OCI-LY7 (cell line): ENCODE measurements around the gene TTC9. TPM values are rescaled to one million over a fixed set of nuclear protein-coding genes. Genes with fewer than 3 reads are reported as not detected.
A peak's percentile ranks its signal among the peaks of the same experiment; 100 is the strongest.

ENCODE experiments used
- BruUV-seq: library from RNA; stranded (reverse); fragments of 400-500 nt; replicated peaks from 2 replicates; lab custom pipeline; 2021; lab: Mats Ljungman, UMichigan
- CTCF ChIA-PET: fragments of 300-600 bp; sonication (Branson Sonifier 250); formaldehyde crosslinking; loops from one replicate; lab custom pipeline; 2022; ENCODE audit warnings: antibody characterized with exemption; ENCODE audit not compliant: unreplicated experiment; lab: Charles Lee
- POLR2A ChIA-PET: fragments of 300-600 bp; sonication (Branson Sonifier 250); formaldehyde crosslinking; loops from one replicate; lab custom pipeline; 2022; ENCODE audit warnings: antibody characterized with exemption; lab: Charles Lee
- DNase-seq: peaks from one replicate; pipeline ENCODE4 v3.0.0-alpha.2; 2015; ENCODE audit warnings: low spot score
- H2AFZ ChIP-seq: fragments of 200-600 bp; sonication (generic), shearing (Covaris generic); 2 replicates; pipeline ENCODE4 v1.6.1; 2014; ENCODE audit warnings: mild to moderate bottlenecking, antibody characterized with exemption, low read length, moderate library complexity
- H3K27ac ChIP-seq: fragments of 200-600 bp; sonication (generic); 2 replicates; pipeline ENCODE4 v1.5.1; 2014; ENCODE audit warnings: mixed run types, low read depth, mild to moderate bottlenecking, moderate library complexity, low read length, inconsistent platforms; ENCODE audit not compliant: poor library complexity, severe bottlenecking
- H3K36me3 ChIP-seq: fragments of 200-600 bp; sonication (generic); 2 replicates; pipeline ENCODE4 v1.6.1; 2014; ENCODE audit warnings: mild to moderate bottlenecking, antibody characterized with exemption, low read length, moderate library complexity, mixed read lengths; ENCODE audit not compliant: insufficient read depth
- H3K4me1 ChIP-seq: fragments of 200-600 bp; sonication (generic); 2 replicates; pipeline ENCODE4 v1.5.1; 2014; ENCODE audit warnings: mild to moderate bottlenecking, low read length; ENCODE audit not compliant: insufficient read depth, poor library complexity, severe bottlenecking
- H3K4me2 ChIP-seq: fragments of 200-600 bp; sonication (generic); 2 replicates; pipeline ENCODE4 v1.6.1; 2014; ENCODE audit warnings: mild to moderate bottlenecking, low read length
- H3K4me3 ChIP-seq: fragments of 200-600 bp; sonication (generic); 2 replicates; pipeline ENCODE4 v1.5.1; 2014; ENCODE audit warnings: mild to moderate bottlenecking, low read depth, low read length; ENCODE audit not compliant: poor library complexity, severe bottlenecking
- H3K79me2 ChIP-seq: fragments of 200-600 bp; sonication (generic); 2 replicates; pipeline ENCODE4 v1.6.1; 2016; ENCODE audit warnings: low read depth, mild to moderate bottlenecking, low read length, moderate library complexity, mixed read lengths; ENCODE audit not compliant: insufficient read depth
- H3K9me2 ChIP-seq: fragments of 200-600 bp; sonication (generic); 2 replicates; pipeline ENCODE4 v1.6.1; 2016; ENCODE audit warnings: mild to moderate bottlenecking, low read length, mixed read lengths; ENCODE audit not compliant: insufficient read depth
- H3K9me3 ChIP-seq: fragments of 200-600 bp; sonication (generic); 2 replicates; pipeline ENCODE4 v1.6.1; 2014; ENCODE audit warnings: mild to moderate bottlenecking, mixed run types, low read length, mixed read lengths
- H4K20me1 ChIP-seq: fragments of 200-600 bp; sonication (generic); 2 replicates; pipeline ENCODE4 v1.6.1; 2014; ENCODE audit warnings: mild to moderate bottlenecking, antibody characterized with exemption, low read length, moderate library complexity, mixed read lengths; ENCODE audit not compliant: insufficient read depth
- EZH2phosphoT487 ChIP-seq: fragments of 200-600 bp; sonication (generic); IDR thresholded peaks from 2 replicates; pipeline ENCODE4 v1.6.1; 2018; ENCODE audit warnings: low read depth, borderline replicate concordance, mild to moderate bottlenecking, mixed run types, antibody characterized with exemption, low read length, moderate library complexity, mixed read lengths
- intact Hi-C: fragments of 100-400 bp; cut with micrococcal nuclease; formaldehyde crosslinking; loops from one replicate; pipeline ENCODE4 v1.10.0; 2022; ENCODE audit not compliant: unreplicated experiment
- total RNA-seq, 2 experiments: library from RNA; depleted of rRNA in 1 of 2; stranded (reverse); fragments of >200 nt in 1 of 2; shearing (Covaris generic) in 1 of 2; gene quantifications; 2 replicates each; pipeline ENCODE4 v1.2.3, GENCODE V29; 2014 to 2022
- TF ChIP-seq, protein P1 (sequence below): fragments of 200-600 bp; sonication (generic); conservative IDR thresholded peaks from 2 replicates; pipeline ENCODE4 v1.5.1; 2014; ENCODE audit warnings: mild to moderate bottlenecking, antibody characterized with exemption, low read length, moderate library complexity, mixed read lengths

Gene TTC9
- total RNA-seq, 2 experiments from 2014 or later, result 11.0 to 13.0 TPM

DNA sequence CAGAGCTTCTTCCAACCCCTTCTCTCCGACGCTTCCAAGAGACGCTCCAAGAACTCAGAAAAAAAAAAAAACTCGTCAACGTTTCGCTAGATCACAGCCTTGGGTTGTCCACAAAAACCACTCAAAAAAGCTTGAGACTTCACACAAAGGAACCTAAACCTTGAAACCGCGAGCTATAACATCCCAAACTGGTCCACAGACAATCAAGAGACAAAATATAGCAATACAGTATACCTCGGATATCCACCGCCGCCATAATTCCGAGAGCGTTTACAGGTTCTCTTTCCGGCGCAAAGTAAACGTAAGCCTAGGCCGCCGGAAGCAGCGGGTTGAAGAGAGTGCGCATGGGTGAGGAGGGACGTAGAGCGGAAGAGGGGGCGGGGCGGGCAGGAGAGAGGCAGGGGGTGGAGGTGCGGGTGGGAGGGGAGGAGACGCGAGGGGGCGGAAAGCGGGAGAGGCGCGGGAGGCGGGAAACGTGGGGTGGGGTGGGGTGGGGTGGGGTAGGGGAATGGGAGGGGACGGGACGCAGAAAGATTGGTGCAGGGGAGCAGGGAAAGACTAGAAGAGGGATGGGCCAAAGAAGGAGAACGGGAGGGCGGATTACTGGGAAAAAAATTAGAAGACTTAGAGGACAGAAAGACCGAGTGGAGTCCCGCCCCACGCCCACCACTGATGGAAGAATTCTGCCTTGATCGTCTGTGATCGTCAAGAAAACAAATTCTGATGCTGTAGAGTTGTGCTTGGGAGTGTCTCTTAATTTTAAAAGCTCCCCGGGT is 41.1 kb upstream of the TTC9 start, which contains the start of gene MED6:
TSS of gene MED6 (minus strand) at position 274 of the 776 bp plus-strand sequence. CDS start at position 256, 18 bp downstream.
- H3K79me2 ChIP-seq, result peaks cover 46% of the 10 kb centered on the region
- H3K36me3 ChIP-seq, result peaks cover 18% of the 10 kb centered on the region
- POLR2A ChIA-PET, result interaction anchor here (0.6 to 1.4 kb wide), 10 partner anchors 13 to 1158 kb away, joined by 3 to 5 read pairs (median 3); no protein-coding TSS in a partner anchor
- peak within 1 kb of the TSS; percentile 97 for H3K4me3 ChIP-seq
- TF ChIP-seq EZH2phosphoT487, result no peak
- TF ChIP-seq, protein P1, sequence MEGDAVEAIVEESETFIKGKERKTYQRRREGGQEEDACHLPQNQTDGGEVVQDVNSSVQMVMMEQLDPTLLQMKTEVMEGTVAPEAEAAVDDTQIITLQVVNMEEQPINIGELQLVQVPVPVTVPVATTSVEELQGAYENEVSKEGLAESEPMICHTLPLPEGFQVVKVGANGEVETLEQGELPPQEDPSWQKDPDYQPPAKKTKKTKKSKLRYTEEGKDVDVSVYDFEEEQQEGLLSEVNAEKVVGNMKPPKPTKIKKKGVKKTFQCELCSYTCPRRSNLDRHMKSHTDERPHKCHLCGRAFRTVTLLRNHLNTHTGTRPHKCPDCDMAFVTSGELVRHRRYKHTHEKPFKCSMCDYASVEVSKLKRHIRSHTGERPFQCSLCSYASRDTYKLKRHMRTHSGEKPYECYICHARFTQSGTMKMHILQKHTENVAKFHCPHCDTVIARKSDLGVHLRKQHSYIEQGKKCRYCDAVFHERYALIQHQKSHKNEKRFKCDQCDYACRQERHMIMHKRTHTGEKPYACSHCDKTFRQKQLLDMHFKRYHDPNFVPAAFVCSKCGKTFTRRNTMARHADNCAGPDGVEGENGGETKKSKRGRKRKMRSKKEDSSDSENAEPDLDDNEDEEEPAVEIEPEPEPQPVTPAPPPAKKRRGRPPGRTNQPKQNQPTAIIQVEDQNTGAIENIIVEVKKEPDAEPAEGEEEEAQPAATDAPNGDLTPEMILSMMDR, result no peak
- CTCF ChIA-PET, result no interaction called here
- H3K27ac ChIP-seq, result peak within 1 kb of the TSS; percentile 34
- no peaks in the 10 kb centered on the region for H3K9me3 ChIP-seq
- H3K4me2 ChIP-seq, result peak within 1 kb of the TSS; percentile 99
- peak within 1 kb of the TSS; percentile 93 for H2AFZ ChIP-seq
- intact Hi-C loops, result loop anchor here (1.0 to 5.0 kb wide), 4 partner anchors 41 to 306 kb away; partner anchors contain the start of genes PCNX1 and TTC9
- BruUV-seq, result no TSS peak
- peaks cover 11% of the 10 kb centered on the region for H4K20me1 ChIP-seq
- peaks cover 34% of the 10 kb centered on the region for H3K4me1 ChIP-seq
- DNase-seq, result peak; percentile 94
- no peaks in the 10 kb centered on the region for H3K9me2 ChIP-seq

DNA sequence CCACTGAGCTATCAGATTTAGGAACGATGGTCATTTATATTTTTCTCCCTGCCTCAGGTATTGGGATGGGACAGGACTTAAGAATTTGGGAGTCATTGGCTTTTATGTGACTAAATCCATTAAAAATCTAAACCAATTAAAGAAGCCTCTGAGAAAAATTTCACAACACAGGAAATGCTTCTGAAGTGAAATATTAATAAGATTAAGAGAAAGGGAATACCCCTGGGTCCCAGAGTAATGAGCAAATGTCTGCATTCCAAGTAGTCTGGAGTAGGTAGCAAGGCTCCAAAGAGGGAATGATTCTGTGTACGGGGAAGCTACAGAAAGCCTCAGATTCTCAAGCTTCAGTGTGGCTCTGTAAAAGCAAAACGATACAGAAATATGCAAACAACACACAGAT is 40.6 kb upstream of the TTC9 start:
- BruUV-seq, result TSS peak; percentile 85
- H3K9me3 ChIP-seq, result no peaks in the 10 kb centered on the region
- peak overlapping the region; percentile 67 for H3K4me3 ChIP-seq
- DNase-seq, result no peak
- H3K9me2 ChIP-seq, result no peaks in the 10 kb centered on the region
- peak overlapping the region; percentile 66 for H3K4me2 ChIP-seq
- POLR2A ChIA-PET, result interaction anchor here (0.9 to 1.4 kb wide), 6 partner anchors 12 to 57 kb away, joined by 3 to 5 read pairs (median 4); no protein-coding TSS in a partner anchor
- CTCF ChIA-PET, result no interaction called here
- peaks cover 11% of the 10 kb centered on the region for H4K20me1 ChIP-seq
- peaks cover 12% of the 10 kb centered on the region for H3K36me3 ChIP-seq
- peaks cover 43% of the 10 kb centered on the region for H3K79me2 ChIP-seq
- H2AFZ ChIP-seq, result peak overlapping the region; percentile 67
- peak overlapping the region; percentile 34 for H3K27ac ChIP-seq
- intact Hi-C loops, result loop anchor here (2.0 to 5.0 kb wide), 3 partner anchors 66 to 306 kb away; partner anchors contain the start of gene PCNX1
- peaks cover 34% of the 10 kb centered on the region for H3K4me1 ChIP-seq
- TF ChIP-seq EZH2phosphoT487, result no peak
- TF ChIP-seq, protein P1, result no peak
